Activated T-helper 1 cell treated with anti-CD3 and anti-CD28 coated beads, Interleukin-2, amount 50 U/mL, for 16 hours (primary cell): Measurements from ENCODE around the gene CNN3.

Experiments used
- DNase-seq, 2 donors: peaks; one replicate each; pipeline ENCODE4 v3.0.0-alpha.2; 2020; ENCODE audit warnings: low read depth in 1 of 2, low spot score in 1 of 2

Gene CNN3

DNA sequence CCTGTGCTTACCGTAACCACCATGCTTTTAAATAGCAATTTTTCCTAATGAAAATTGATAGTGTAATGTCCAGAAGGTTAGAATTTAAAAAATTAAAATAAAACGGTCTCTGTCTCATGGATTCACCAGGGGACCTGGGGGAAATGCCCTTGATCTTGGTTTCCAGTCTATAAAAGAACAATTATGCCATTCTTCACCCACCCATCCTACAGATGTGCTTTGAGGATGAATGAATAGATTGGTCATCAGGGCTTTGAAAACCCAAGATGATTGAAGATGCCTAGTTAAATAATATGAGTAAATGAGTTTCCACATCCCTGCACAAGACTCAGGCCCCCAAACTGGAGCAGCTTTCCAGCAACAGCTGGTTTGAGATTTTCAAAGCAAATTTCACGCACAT, 38.7 kb downstream of the CNN3 start:
- no peak for DNase-seq

DNA sequence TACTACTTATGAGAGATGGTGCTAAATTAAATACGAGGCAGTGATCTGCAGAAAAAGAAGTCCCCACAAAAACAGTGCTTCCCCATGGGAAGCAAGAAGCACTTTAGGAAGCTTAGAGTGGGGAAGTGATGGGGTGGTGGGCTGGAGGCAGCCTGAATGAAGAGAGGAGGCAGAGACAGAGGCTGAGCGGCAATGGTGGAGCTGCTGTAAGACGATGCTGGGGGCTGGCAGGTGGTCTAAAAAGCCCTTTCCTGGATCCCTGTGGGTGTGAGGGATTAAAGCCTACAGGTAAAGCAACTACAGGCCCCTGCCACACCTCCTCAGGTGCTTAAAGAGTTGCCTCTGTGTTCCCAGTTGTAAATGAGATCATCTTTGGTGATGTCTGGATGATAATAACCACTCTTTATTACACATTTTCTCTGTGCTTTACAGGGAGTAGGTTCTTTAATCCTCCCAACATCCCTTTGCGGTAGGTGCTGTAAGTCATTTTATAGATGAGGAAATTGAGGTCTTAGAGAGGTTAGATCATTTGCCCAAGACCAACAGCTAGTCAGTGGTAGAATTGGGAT, 39.2 kb downstream of the CNN3 start:
- no peak for DNase-seq

DNA sequence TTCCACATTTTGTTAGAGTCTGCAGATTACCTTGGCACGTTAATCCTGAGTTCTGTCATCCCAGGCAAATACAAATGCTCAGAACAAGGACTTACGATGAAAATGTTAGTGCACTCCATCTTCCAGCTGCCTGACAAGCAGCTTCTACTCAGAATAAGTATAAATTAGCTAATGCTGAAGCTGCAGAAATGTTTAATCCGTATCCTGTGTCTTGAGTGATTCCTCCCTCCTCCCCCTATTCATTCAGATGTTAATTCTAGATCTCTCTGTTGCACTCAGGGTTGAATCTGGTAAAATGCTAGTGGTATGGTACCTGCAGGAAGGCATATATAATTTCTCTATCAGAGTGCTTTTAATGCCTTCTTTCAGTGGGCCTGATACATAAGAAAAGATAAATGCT, 39.8 kb downstream of the CNN3 start:
- no peak for DNase-seq

DNA sequence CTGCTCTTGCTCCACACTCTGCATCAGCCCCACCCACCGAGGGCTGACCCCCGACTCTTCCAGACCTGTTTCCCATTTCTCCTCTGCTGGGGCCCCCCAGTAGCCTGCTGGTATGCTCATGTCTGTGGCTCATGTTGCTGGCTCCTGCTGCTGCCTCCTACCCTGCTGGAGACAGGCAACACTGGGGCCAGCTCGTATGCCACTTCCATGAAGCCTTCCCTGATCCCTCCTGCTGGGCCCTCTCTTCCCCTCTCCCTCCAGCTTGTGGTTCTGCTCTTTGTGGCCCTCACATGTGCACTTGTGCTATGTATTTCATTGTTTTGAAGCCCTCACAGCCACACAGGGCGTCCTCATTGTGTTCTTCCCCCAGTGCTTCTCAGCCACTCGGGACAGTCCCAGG, 40.5 kb downstream of the CNN3 start:
- no peak for DNase-seq

DNA sequence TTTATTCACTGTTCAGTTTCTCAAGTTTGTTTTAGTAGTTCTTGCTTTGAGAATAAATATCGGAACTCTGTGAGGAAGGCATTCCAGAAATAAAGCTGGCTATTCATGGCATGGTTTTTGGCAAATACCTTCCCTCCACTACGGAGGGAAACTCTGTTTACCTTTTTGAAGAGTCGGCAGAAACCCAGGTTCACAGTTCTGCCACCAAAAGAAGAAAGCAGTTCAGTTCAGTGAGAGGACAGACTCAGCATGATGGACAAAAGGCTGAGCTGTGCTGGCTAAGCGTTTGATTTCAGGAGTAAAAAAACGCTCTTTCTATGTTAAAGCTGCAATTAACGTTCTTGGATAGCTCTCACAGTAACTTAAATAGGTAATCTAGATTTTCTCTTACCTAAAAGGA, 42.4 kb downstream of the CNN3 start:
- no peak for DNase-seq

DNA sequence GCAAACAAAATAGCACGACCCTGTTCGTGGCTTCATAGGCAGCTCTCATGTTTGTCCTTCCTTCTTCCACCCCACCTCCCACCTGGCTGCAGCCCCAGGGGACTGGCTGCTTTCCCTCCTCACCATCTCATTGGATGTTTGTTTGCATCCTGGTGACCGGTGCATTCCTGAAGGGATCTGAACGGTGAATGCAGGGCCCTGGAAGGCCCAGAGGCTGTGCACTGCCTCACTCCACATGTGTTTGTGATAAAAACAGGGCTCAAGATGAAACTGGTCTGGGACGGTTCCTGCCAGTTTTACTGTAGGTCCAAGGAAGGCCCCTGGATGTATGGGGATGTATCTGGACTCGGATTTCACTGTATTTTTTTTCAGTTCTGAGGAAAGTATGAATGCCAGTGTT, 42.8 kb downstream of the CNN3 start:
- no peak for DNase-seq

DNA sequence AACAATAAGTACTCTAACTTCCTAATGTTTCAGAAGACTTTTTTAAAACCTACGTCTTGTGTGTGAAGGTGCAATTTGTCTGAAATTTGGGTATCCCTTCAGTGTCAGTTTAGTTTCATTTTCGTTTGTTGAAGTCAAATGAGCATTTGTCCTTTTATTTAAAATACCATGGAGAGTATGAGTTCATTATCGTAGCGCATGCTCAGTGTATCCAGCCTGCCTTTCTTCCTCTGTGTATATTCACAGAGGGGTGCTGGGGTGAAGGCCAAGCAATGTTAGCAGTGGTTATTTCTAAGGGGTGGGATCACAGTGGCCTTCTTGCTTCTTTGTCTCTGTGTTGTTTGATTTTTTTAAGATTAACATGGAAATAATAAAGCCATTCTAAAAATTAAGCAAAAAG, 43.2 kb downstream of the CNN3 start:
- DNase-seq = no peak

DNA sequence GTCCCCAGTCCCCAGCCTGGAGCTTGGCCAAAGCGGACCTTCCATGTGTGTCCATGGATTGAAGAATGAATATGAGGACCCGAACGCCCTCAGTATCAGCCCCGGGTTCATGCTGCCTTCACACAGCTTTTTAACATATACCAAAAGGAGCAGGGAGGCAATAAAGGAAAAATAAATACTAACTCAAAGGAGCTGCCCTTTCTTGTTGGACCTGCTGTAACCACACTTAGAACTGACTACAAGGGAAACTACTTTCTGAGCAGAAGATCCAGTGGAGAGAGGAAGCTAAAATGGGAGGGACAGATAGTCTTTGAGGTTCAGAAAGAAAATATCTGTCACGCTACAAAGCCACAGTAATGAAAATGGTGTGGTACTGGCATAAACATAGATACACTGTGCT, 48.6 kb downstream of the CNN3 start:
- no peak for DNase-seq

DNA sequence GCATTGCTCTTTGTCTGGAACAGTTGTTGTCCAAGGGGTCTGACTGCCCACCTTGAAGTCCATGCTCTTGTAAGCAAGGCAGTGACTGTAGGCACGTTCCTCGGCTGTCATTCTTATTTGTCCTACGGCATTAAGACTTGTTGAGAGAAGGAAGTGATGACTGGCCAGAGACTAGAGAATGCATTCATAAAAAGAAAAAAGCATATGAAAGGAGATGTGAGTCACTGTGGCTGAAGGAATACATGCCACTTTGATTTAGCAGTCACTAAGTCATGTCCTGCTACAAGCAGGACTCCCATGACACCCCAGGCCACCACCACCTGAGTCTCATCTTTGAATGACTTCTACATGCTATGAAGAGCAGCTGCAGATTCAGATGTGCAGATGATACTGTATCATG, 50.5 kb downstream of the CNN3 start:
- no peak for DNase-seq

DNA sequence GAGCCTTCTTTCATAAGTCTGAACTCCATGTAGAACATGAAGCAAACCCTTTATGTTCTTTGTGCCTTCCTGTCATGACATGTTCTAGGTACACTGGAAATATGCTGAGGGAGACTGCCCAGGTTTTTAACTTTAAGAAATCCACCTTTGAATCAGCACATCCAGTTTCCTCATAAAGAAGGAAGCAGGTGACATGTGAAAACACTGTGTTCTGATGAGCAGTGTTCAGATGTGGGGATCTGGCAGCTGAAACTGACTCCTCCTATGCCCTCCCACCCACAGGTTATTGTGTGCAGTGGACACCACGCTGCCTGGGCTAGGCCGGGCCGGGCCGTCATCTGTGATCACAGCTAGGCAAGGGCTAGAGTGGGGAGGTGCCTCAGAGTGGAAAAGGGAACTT, 51.1 kb downstream of the CNN3 start:
- DNase-seq = no peak

DNA sequence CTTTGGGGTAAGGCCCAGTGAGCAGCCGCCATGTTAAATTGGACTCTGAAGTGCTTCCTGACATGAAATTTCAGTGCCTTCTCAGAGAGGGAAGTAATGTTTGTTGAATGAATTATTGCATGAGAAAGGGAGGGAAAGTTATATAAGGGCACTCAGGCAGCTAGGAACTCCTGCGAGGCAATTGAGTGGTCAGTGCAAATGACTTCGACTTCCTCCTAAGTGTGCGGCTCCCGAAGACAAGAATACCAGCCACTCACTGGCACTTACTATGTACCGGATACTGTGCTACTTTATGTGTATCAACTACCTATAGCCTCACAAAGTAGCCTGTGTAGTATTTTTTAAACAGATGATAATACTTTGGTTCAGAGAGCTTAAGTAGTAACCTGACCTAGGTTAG, 52.5 kb downstream of the CNN3 start:
- no peak for DNase-seq

DNA sequence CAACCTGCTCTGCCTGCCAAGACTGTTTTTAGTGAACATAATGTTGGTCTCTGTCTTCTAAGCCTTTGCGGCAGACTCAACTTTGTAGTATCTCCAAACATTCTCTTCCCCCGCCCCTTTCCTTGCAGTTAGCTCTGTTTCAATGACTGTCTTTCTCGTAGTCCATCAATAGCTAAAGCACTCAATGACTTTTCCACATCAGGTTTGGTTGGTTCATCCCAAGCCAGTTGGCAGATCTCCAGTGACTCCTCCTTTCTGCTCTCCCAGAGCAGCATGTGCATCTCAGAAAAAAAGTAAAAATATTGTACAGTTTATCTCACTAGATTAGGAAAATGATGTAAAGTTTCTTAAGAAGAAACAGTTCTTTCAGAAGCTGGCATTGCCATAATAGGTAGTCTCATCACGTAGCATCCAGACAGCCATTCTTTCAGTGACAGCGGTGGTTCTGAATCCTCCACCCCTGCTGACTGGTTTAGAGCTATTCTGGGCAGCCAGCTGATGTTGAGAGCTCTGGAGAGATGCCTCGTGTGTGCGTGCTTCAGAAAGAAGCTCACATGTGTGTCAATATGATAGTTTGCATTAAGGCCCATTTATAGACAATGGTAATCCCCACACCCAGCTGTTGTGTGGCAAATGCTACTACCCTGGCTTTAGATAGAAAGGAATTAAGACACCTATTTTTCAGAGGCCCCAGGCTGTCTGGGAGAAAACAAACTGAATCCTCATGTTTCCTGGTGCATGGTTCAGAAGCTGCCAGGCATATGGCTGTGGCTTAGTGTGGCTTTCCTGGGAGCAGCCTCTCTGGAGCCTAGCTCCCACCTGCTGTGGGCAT, 53.2 kb downstream of the CNN3 start:
- DNase-seq = no peak

DNA sequence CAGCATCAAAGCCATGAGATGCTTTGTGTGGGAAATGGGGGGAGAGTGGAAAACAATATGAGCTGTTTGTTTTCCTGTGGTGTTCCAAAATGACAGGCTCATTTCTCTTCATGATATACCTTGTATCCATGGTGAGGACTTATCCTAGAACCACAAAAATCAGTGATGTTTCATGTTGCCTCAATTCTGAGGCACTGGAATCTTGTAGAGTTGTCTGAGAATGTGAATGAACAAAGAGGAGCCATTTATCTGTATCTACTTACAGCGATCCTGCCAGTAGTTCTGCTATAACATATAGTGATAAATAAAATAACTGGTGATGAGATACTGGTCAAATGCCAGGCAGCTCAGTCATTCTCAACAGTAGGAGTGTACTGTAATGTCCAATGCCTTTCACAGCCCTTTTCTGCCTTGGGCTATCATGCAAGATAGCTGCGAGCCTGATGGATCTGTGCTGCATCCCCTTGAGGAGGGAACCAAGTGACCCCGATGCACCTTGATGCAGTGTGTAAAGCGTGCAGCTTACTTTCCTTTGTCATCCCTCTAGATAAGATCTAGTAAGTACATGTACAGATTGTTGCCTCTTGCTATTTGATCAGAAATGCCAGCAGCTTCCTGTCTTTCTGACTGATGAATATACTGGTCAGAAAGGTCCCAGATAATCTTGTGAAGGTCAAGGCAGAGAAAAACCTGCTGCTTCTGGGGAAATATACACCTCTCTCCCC, 54.0 kb downstream of the CNN3 start:
- DNase-seq = no peak

DNA sequence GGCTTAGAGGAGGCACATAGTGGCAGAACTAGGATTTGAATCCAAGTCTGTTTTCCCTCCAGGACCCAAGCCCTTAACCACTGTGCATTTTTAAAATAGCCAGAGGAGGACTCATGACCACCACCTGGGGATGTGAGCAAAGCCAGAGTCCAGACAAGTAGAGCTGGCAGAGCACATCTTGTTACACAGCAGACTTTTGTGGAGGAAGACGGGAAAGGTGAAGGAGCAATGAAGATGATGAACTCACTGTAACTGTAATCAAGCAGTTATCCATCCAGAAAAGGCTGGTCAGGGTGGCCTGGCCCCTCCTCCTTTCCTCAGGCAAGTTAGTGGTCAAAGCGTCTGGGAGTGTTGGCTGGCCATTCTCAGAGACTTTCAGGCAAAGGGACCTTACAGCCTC, 55.9 kb downstream of the CNN3 start:
- no peak for DNase-seq

DNA sequence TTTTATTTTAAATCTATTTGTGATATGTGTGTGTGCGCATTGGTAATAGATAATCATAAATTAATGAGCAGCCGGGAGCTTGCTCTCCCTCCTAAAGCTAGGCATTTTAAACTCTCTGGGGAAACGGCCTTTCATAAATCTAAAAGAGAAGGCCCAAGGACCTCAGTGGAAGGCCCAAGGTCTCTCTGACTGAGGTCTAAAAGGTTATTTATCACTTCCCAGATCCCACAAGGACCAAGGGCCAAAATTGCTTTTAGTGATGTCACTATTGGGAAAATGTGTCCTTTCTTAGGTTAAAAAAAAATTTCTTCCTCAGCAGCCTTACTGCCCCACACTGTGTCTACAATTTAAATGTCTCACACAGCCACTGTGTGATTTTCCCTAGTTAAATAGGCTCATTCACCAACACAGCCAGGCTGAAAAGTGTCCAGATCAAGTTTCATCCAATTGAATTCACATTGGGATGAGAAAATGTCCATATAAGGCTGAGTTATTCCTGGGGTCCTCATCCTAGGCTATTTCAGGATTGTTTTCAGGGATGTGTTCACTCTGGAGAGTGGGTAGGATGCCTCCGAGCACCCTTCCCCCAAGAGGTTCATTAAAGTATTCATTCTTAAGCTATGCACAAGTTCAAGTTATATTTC, 60.6 kb downstream of the CNN3 start:
- no peak for DNase-seq

DNA sequence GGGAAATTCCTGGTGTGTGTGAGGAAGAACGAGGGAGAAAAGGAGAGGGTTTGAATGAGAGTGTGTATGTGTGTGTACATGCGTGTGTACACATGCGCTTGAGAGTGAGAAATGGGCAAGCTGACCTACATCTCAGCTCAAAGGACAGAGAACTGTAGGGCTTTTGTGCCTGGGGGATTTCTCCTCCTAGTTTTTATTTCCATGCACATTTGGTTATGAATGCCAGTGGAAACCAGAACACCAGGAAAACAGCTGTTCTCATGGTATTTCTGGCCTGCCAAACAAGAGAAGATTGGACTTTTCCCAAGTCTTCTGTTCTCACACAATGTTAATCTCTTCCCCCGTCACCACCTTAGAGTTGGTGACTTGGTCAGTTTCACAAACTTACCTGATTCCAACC, 61.5 kb downstream of the CNN3 start:
- DNase-seq = no peak

DNA sequence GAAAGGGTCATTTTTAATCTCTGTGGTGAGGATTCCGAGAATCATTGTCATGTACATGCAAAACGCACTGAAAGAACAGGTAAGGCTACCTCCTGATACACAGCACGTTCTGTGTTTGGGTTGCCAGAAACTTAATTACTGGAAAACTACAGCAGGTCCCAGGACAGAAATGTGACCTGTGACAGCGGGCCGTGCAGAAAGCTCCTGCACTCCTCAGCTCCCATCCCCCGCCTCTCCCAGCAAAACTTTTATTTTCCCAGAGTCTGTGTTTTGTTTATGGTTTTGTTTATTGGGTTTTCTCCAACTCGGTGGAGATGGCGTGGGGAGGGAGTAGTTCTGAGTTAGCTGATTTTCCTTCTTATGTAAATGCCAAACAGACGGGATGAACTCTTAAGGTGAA, 62.1 kb downstream of the CNN3 start:
- no peak for DNase-seq

DNA sequence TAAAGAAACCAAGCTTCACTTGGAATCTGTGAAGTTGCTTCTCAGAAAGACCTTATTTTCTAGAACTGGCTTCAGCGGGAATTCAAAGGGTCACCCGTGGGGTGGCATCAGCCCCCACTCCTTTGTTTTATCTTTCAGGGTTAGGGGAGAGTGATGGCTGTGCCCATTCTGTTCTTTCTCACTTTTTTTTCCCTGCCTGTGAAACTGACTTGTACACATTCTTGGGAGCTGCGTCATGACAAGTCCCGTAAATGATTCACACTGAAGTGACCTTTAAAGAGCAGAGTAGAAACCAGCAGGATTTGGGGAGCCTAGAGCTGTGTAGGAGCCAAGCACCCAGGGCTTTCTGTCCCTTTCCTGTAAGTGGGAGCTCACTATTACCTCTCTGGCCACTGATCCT, 63.0 kb downstream of the CNN3 start:
- no peak for DNase-seq

DNA sequence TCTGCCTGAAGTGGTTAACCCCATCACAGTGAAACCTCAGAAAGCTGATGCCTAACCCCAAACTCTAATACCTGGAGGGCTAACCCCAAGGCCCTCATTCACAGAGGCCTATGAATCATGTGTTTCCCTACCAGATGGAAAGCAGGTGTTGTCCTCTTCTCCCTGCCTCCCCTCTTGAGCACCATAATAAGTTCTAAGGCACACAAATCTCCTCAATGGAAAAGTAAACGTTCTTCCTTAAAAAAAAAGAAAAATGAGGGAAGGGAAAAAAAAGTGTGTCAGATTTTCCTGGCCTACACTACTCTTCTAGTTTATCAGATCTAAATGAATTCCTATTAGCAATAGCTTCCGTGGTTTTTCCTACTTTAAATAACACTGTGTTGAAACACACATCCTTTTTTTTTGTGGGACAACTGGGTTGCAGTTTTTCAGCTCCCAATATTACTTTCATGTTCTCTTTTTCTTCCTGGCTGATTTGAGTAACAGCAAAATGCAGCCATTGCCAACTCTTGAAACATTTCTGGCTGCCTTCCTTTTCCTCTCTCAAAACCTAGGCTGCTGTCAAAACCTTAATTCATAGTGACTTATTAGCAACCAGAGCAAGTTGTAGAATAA, 63.5 kb downstream of the CNN3 start:
- DNase-seq = no peak

DNA sequence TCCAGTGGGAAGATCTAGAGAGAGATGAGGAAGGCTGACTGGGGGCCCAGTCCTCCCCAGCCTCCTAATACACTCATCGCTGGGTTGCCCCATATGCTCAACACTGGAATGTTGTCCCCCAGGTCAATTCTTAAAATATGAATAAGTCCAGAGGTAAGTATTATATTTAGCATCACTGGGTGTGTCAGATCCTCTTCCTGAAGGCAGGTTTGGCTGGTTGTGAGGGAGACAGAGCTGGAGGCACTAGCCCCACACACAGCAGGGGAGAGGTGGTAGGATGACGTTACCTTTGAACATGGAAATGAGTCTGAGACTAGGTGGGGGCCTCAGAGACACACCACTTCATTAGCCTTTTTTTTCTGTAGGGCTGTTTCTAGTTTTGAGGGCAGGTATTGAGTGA, 64.2 kb downstream of the CNN3 start:
- DNase-seq = no peak

DNA sequence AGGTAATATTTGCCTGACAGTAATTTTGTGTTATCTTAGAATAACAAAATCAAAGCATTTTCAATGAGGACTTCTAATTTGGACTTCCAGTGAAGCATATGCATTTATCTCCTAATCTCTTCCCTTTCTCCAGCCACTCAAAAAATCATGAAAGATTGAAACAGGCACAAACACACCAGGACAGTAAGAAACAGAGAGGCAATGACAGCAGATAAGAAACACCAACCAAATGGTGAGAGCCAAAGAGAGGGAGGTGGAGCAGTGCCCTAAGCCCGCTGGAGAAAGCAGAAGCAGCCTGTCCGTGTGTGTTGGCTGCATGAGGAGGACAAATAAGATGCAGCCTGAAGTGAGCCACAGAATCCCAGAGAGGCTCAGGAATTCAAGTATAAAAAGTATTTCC, 67.7 kb downstream of the CNN3 start:
- DNase-seq = no peak

DNA sequence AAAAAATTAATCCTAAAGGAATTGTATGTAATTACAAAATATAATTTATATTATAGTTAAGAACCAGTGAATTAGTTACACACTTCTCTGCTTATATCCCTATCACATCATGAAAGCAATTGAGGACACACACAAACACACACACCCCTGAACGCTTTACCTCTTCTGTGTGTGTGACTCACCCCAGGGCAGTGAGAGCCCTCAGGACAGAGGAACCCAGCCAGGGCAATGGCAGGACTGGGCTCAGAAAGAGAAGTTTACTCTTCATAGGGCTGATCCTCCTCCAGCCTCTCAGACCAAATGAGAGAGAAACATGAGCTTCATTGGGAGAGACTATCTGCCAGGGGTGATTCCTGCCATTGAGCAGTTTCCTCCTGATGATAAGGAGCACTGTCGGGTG, 68.6 kb downstream of the CNN3 start:
- no peak for DNase-seq
